Measurements from ENCODE around the gene TNRC18. TPM values are rescaled to one million over a fixed set of nuclear protein-coding genes. Genes with fewer than 3 reads are reported as not detected.

Gene TNRC18
- total and polyA plus RNA-seq, 9 of the 15 experiments (the other 6 are each of a cell fraction or from before 2014, with no cell fraction given), result 0.03 to 43.2 (median 18.0) TPM

GRCh38 chr7:5388273-5388901 lies 35.2 kb downstream of the TNRC18 start (continued):
- no peak for TF ChIP-seq RERE (CRISPR knock-in tag; IDR thresholded peaks at IDR 0.05; ENCODE audit: borderline replicate concordance)
- no peak for TF ChIP-seq PCBP2 (IDR thresholded peaks at IDR 0.05; ENCODE audit: low read depth, low read length, poor library complexity, severe bottlenecking)
- peak; percentile 5; the same call in 1 of the 2 replicates for TF ChIP-seq HNRNPL (IDR thresholded peaks at IDR 0.05; ENCODE audit: low read depth, low read length)

DNA sequence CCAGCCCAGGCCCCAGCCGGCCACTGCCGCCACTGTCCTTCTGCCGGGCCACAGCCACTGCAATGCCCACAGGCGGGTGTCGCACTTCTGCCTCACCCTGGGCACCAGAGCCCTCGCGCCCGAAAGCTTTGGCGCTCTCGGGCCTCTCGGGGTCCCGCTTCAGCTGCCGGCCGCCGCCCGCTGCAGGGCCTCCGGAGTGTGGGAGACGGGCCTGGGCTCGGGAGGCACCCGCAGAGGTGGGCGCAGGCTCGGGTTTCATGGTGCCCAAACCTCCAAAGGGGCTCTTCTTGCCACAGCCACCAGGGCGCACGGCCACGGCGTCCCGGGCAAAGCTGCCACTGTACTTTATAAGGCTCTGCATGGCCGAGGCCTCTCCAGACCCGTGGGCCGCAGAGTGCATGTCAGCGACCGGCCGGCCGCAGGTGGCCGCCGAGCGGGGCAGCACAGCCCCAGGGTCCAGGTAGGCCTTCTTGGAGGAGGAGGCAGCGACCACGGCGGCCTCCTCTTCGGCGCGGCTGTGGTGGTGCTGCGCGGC lies 35.9 kb downstream of the TNRC18 start:
- peaks cover 9% of the 10 kb centered on the region; the same call in 1 of the 3 replicates for H3K79me2 ChIP-seq (ENCODE audit: control insufficient read depth, insufficient read depth, low read length)
- peaks cover 31% of the 10 kb centered on the region; the same call in 2 of the 3 replicates for H3K36me3 ChIP-seq (ENCODE audit: control insufficient read depth, insufficient read depth, low read length)
- H2AFZ ChIP-seq (ENCODE audit: low read depth, low read length), result no peak overlapping the region
- FAIRE-seq (no peak), ATAC-seq (no peak), DNase-seq (ENCODE audit: extremely low read depth in 1 of 4, low spot score in 3 of 4) (no peak)
- in situ Hi-C loops (cut with MboI), result no loop called here
- H3K27me3 ChIP-seq (ENCODE audit: control insufficient read depth in 2 of 2, insufficient read depth in 2 of 2, low read length in 2 of 2), result no peaks in the 10 kb centered on the region
- H3K4me1 ChIP-seq (replicated peaks in 1 of 2; ENCODE audit: control insufficient read depth in 2 of 2, insufficient read depth in 2 of 2, low read length in 2 of 2), result peaks cover 0 to 9% of the 10 kb centered on the region in 2 experiments; a peak in 2 of 5 replicates
- no peaks in the 10 kb centered on the region for H3K9me3 ChIP-seq (replicated peaks; ENCODE audit: control insufficient read depth, insufficient read depth, low read depth, low read length)
- H3K4me2 ChIP-seq (ENCODE audit: insufficient read depth, low read length), result no peak overlapping the region
- H3K9ac ChIP-seq (ENCODE audit: insufficient read depth in 1 of 2, low read depth in 2 of 2, low read length in 2 of 2), result no peak overlapping the region
- ChIA-PET CTCF (ENCODE audit: low intra/inter-chr PET ratio) (no interaction called here), POLR2A (no interaction called here)
- TF ChIP-seq, protein P1, sequence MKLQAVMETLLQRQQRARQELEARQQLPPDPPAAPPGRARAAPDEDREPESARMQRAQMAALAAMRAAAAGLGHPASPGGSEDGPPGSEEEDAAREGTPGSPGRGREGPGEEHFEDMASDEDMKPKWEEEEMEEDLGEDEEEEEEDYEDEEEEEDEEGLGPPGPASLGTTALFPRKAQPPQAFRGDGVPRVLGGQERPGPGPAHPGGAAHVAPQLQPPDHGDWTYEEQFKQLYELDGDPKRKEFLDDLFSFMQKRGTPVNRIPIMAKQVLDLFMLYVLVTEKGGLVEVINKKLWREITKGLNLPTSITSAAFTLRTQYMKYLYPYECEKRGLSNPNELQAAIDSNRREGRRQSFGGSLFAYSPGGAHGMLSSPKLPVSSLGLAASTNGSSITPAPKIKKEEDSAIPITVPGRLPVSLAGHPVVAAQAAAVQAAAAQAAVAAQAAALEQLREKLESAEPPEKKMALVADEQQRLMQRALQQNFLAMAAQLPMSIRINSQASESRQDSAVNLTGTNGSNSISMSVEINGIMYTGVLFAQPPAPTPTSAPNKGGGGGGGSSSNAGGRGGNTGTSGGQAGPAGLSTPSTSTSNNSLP (IDR thresholded peaks at IDR 0.05; ENCODE audit: borderline replicate concordance, low read depth, low read length), result no peak
- TF ChIP-seq HNRNPL (IDR thresholded peaks at IDR 0.05; ENCODE audit: low read depth, low read length), result 0 out of 2 replicates have a peak, but pooled peaks have one; percentile 30
- peak; percentile 51; the same call in 1 of the 2 replicates for TF ChIP-seq POLR2G (IDR thresholded peaks at IDR 0.05; ENCODE audit: low read depth, low read length)
- TF ChIP-seq, protein P2, sequence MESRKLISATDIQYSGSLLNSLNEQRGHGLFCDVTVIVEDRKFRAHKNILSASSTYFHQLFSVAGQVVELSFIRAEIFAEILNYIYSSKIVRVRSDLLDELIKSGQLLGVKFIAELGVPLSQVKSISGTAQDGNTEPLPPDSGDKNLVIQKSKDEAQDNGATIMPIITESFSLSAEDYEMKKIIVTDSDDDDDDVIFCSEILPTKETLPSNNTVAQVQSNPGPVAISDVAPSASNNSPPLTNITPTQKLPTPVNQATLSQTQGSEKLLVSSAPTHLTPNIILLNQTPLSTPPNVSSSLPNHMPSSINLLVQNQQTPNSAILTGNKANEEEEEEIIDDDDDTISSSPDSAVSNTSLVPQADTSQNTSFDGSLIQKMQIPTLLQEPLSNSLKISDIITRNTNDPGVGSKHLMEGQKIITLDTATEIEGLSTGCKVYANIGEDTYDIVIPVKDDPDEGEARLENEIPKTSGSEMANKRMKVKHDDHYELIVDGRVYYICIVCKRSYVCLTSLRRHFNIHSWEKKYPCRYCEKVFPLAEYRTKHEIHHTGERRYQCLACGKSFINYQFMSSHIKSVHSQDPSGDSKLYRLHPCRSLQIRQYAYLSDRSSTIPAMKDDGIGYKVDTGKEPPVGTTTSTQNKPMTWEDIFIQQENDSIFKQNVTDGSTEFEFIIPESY (CRISPR knock-in tag; IDR thresholded peaks at IDR 0.05), result no peak
- no peaks in the 10 kb centered on the region for H3K9me1 ChIP-seq (ENCODE audit: control insufficient read depth, insufficient read depth, low read length)
- 95% methylated on average over 18 of the region's 45 CpGs for WGBS (ENCODE audit: insufficient coverage, low coverage, missing lambda C conversion rate)
- no TSS peak for BruUV-seq (replicated peaks)
- no peak overlapping the region for H3K4me3 ChIP-seq
- no peaks in the 10 kb centered on the region for H4K20me1 ChIP-seq (replicated peaks; ENCODE audit: control insufficient read depth, insufficient read depth, low read length)
- no peak overlapping the region for H3K27ac ChIP-seq (ENCODE audit: extremely low read depth, low read depth, low read length)
- intact Hi-C loops (cut with micrococcal nuclease), result no loop called here
